Gastrocnemius medialis (tissue), 4 donors: ENCODE measurements around the gene RFT1.

Source experiments
- CTCF ChIP-seq, 5 experiments: fragments of 450-650 bp in 3 of 5; fragments of 200-600 bp in 2 of 5; sonication (generic) in 2 of 5; IDR thresholded peaks in 4 of 5; conservative IDR thresholded peaks in 1 of 5; 1 replicate in 4 of 5; 2 replicates in 1 of 5; pipeline ENCODE4 v1.5.1; 2016 to 2019; ENCODE audit warnings: antibody characterized with exemption in 5 of 5, mild to moderate bottlenecking in 3 of 5, moderate library complexity in 3 of 5
- POLR2A ChIP-seq, 2 donors: fragments of 450-650 bp; IDR thresholded peaks; one replicate each; pipeline ENCODE4 v1.6.1; 2017; ENCODE audit warnings: antibody characterized with exemption in 2 of 2, mild to moderate bottlenecking in 2 of 2, moderate library complexity in 2 of 2

DNA sequence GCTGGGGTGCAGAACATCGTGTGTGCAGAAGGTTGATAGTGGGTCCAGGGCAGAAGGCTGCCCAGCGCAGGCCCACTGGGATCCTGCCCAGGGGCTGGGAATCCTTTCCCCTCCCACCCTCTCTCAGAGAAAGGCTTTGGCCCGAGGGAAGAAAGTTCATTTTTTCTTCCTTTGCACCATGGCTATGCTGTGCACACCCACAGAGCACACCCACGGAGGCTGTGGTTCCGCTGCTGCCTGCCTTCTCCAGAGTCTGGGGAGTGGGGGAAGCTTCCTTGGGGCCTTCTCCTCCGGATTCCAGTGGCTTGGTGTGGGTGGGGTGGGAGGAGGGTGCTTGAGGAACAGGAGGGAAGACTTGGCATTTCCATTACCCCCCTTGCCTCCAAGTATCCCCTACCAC, 23.7 kb upstream of the RFT1 start:
- no peak for TF ChIP-seq CTCF (IDR thresholded peaks at IDR 0.05 in 4 of 5, conservative IDR thresholded peaks at IDR 0.05 in 1 of 5)
- no peak for TF ChIP-seq POLR2A (IDR thresholded peaks at IDR 0.05)
